Measurements from ENCODE around the gene BACH2.
"Not testable (repeated sequence)": the region's sequence is repeated elsewhere in the genome, so short reads cannot be mapped to it uniquely, and the experiment has no call there.

BACH2 gene

GRCh38 chr6:90296341-90297114, at the start of gene BACH2:
TSS of gene BACH2 (minus strand) at chr6:90296843. CDS start at chr6:90008844, 287,999 bp downstream.
- DNase-seq (ENCODE audit: low read depth), result peak; percentile 90

GRCh38 chr6:90343576-90343975, 46.9 kb upstream of the BACH2 start:
- DNase-seq (ENCODE audit: low read depth), result no peak

- DNase-seq (ENCODE audit: low read depth), result no peak
Observed at GRCh38 chr6:90338409-90338808, 41.8 kb upstream of the BACH2 start.

GRCh38 chr6:90336388-90336947, 39.8 kb upstream of the BACH2 start:
- DNase-seq (ENCODE audit: low read depth), result no peak

- no peak for DNase-seq (ENCODE audit: low read depth)
Observed at GRCh38 chr6:90333928-90334327, 37.3 kb upstream of the BACH2 start.

- not testable (repeated sequence) for DNase-seq (ENCODE audit: low read depth)
Observed at GRCh38 chr6:90332978-90333543, 36.4 kb upstream of the BACH2 start.

GRCh38 chr6:90329386-90330077, 32.9 kb upstream of the BACH2 start:
- no peak for DNase-seq (ENCODE audit: low read depth)

GRCh38 chr6:90328004-90328403, 31.4 kb upstream of the BACH2 start:
- no peak for DNase-seq (ENCODE audit: low read depth)

- no peak for DNase-seq (ENCODE audit: low read depth)
Observed at GRCh38 chr6:90326404-90327057, 29.9 kb upstream of the BACH2 start.

- no peak for DNase-seq (ENCODE audit: low read depth)
Observed at GRCh38 chr6:90323706-90324105, 27.1 kb upstream of the BACH2 start.

GRCh38 chr6:90322976-90323474, 26.4 kb upstream of the BACH2 start:
- no peak for DNase-seq (ENCODE audit: low read depth)

GRCh38 chr6:90319979-90320685, 23.5 kb upstream of the BACH2 start:
- DNase-seq (ENCODE audit: low read depth), result no peak

GRCh38 chr6:90319044-90319443, 22.4 kb upstream of the BACH2 start:
- DNase-seq (ENCODE audit: low read depth), result no peak

GRCh38 chr6:90315986-90316385, 19.3 kb upstream of the BACH2 start:
- no peak for DNase-seq (ENCODE audit: low read depth)

- no peak for DNase-seq (ENCODE audit: low read depth)
Observed at GRCh38 chr6:90315354-90315950, 18.8 kb upstream of the BACH2 start.

- no peak for DNase-seq (ENCODE audit: low read depth)
Observed at GRCh38 chr6:90314514-90314913, 17.9 kb upstream of the BACH2 start.

GRCh38 chr6:90311569-90311968, 14.9 kb upstream of the BACH2 start:
- no peak for DNase-seq (ENCODE audit: low read depth)

- no peak for DNase-seq (ENCODE audit: low read depth)
Observed at GRCh38 chr6:90305800-90306448, 9.3 kb upstream of the BACH2 start.

- DNase-seq (ENCODE audit: low read depth), result no peak
Observed at GRCh38 chr6:90304308-90304707, 7.7 kb upstream of the BACH2 start.

- no peak for DNase-seq (ENCODE audit: low read depth)
Observed at GRCh38 chr6:90303039-90303438, 6.4 kb upstream of the BACH2 start.

GRCh38 chr6:90302320-90302719, 5.7 kb upstream of the BACH2 start:
- DNase-seq (ENCODE audit: low read depth), result no peak

Measured in activated T-cell treated with anti-CD3 and anti-CD28 coated beads for 1 hour (primary cell).